HG03520 (cell line): ENCODE measurements around the gene CXCL16.
"Not testable (repeated sequence)": the region's sequence is repeated elsewhere in the genome, so short reads cannot be mapped to it uniquely, and the experiment has no call there.

Experiments
- ATAC-seq: cut with Tn5 transposase; IDR thresholded peaks from one replicate; pipeline ENCODE4 v1.9.1; 2021; ENCODE audit warnings: mild to moderate bottlenecking, moderate library complexity; ENCODE audit not compliant: unreplicated experiment

Gene CXCL16

GRCh38 chr17:4721203-4722135, 18.3 kb downstream of the CXCL16 start:
- no peak for ATAC-seq

GRCh38 chr17:4720787-4721186, 18.9 kb downstream of the CXCL16 start:
- no peak for ATAC-seq

GRCh38 chr17:4719684-4720221, 20.0 kb downstream of the CXCL16 start:
- no peak for ATAC-seq

GRCh38 chr17:4719146-4719545, 20.6 kb downstream of the CXCL16 start:
- no peak for ATAC-seq

GRCh38 chr17:4718276-4718675, 21.5 kb downstream of the CXCL16 start:
- ATAC-seq: no peak

GRCh38 chr17:4717791-4718190, 21.9 kb downstream of the CXCL16 start:
- ATAC-seq: no peak

GRCh38 chr17:4716081-4716480, 23.6 kb downstream of the CXCL16 start:
- ATAC-seq: no peak

- ATAC-seq: no peak
These were observed 24.5 kb downstream of the CXCL16 start for GRCh38 chr17:4715063-4715744.

GRCh38 chr17:4714340-4715062, 25.2 kb downstream of the CXCL16 start:
- not testable (repeated sequence) for ATAC-seq

- ATAC-seq: no peak
These were observed 27.2 kb downstream of the CXCL16 start for GRCh38 chr17:4712526-4712925.

GRCh38 chr17:4711661-4712181, 28.0 kb downstream of the CXCL16 start:
- no peak for ATAC-seq

GRCh38 chr17:4710693-4711634, 28.8 kb downstream of the CXCL16 start:
- ATAC-seq: no peak

GRCh38 chr17:4709794-4710692, 29.7 kb downstream of the CXCL16 start, which contains the start of gene ARRB2:
TSS of gene ARRB2 (plus strand) at chr17:4710632. CDS start at chr17:4710722, 90 bp downstream.
- ATAC-seq: peak; percentile 72

GRCh38 chr17:4708436-4708835, 31.3 kb downstream of the CXCL16 start:
- no peak for ATAC-seq

GRCh38 chr17:4706121-4706520, 33.6 kb downstream of the CXCL16 start:
- no peak for ATAC-seq

- no peak for ATAC-seq
These were observed 34.7 kb downstream of the CXCL16 start for GRCh38 chr17:4704991-4705390.

- not testable (repeated sequence) for ATAC-seq
These were observed 35.2 kb downstream of the CXCL16 start for GRCh38 chr17:4704574-4704907.

- ATAC-seq: no peak
These were observed 36.4 kb downstream of the CXCL16 start for GRCh38 chr17:4703330-4703691.

GRCh38 chr17:4701116-4701515, 38.6 kb downstream of the CXCL16 start:
- no peak for ATAC-seq
